ENCODE data around the gene NRIP3.

The NRIP3 gene

DNA sequence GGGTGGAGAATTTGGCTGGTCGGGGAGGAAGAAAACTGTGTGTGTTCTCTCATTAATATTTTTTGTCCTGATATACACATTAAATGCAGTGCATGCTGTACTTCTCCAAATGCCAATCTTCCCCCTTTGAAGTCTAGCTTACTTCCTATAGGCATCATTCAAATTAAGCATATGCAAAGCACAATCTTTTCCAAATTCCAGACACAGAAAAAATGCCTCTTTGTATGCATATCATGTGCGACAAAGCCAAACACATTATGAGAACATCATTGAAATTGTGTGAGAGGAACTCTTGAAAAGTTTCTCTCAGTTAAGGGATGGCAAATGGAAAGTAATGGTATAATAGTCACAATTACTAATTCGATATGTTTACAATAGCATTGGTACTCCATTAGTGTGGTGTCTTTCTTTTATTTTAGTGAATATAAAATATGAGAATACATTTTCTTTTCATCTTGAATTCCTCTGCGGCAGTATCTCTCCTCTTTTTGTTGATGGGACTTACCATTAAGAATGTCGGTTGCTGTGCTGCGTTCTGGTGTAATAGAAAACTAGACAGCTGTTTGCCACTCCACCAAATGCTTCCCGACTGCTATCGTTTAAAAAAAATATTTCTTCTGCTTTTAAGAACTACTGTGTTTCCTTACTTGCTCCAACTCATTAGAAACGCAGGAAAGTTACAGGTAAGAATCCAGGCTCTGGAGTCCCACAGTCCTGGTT lies 19.3 kb upstream of the NRIP3 start:
- no peaks in the 10 kb centered on the region for H3K36me3 ChIP-seq (ENCODE audit: control insufficient read depth, low read length)
- no peak overlapping the region for H3K4me3 ChIP-seq (ENCODE audit: low read length)
- no peaks in the 10 kb centered on the region for H3K9me3 ChIP-seq (ENCODE audit: control insufficient read depth, insufficient read depth, low read length)
- no peaks in the 10 kb centered on the region for H3K79me2 ChIP-seq (ENCODE audit: control insufficient read depth, low read length)
- TF ChIP-seq, protein P1, sequence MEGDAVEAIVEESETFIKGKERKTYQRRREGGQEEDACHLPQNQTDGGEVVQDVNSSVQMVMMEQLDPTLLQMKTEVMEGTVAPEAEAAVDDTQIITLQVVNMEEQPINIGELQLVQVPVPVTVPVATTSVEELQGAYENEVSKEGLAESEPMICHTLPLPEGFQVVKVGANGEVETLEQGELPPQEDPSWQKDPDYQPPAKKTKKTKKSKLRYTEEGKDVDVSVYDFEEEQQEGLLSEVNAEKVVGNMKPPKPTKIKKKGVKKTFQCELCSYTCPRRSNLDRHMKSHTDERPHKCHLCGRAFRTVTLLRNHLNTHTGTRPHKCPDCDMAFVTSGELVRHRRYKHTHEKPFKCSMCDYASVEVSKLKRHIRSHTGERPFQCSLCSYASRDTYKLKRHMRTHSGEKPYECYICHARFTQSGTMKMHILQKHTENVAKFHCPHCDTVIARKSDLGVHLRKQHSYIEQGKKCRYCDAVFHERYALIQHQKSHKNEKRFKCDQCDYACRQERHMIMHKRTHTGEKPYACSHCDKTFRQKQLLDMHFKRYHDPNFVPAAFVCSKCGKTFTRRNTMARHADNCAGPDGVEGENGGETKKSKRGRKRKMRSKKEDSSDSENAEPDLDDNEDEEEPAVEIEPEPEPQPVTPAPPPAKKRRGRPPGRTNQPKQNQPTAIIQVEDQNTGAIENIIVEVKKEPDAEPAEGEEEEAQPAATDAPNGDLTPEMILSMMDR (IDR thresholded peaks at IDR 0.05; ENCODE audit: low read depth, low read length, poor library complexity, severe bottlenecking), result no peak
- TF ChIP-seq EZH2phosphoT487 (IDR thresholded peaks at IDR 0.05; ENCODE audit: borderline replicate concordance, low read length), result no peak
- no peaks in the 10 kb centered on the region for H3K9me2 ChIP-seq (replicated peaks; ENCODE audit: control insufficient read depth, low read length)
- H3K4me1 ChIP-seq (ENCODE audit: control insufficient read depth, low read length), result no peaks in the 10 kb centered on the region
- H4K20me1 ChIP-seq (ENCODE audit: control insufficient read depth, insufficient read depth, low read depth, low read length), result no peaks in the 10 kb centered on the region
- H3K4me2 ChIP-seq (ENCODE audit: low read length), result no peak overlapping the region
- H3K27me3 ChIP-seq (ENCODE audit: control insufficient read depth, low read length), result peaks cover 17% of the 10 kb centered on the region
- H3K27ac ChIP-seq (ENCODE audit: low read depth, low read length), result no peak overlapping the region
- no peaks in the 10 kb centered on the region for H3F3A ChIP-seq (ENCODE audit: control insufficient read depth, insufficient read depth)

DNA sequence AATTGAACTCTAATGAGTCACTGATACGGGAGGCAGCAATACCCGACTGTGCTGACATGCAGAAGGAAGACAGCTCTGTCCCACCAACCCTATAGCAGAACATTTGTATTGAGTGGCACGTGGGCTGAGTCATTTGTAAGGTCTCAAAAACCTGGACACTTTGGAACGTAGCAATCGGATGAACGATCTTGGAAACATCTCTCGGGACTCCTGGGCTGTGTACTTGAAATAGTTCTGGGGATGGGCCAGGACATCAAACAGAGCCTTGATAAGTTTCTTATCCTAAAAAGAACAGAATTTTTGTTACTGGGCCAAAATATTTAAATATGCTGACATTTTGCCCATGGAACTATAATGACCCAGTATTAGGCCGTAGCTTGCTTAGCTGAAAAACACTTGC lies 17.1 kb upstream of the NRIP3 start:
- Histone ChIP-seq H3K27me3 (ENCODE audit: control insufficient read depth, low read length) (peaks cover 15% of the 10 kb centered on the region), H4K20me1 (ENCODE audit: control insufficient read depth, insufficient read depth, low read depth, low read length) (no peaks in the 10 kb centered on the region), H3F3A (ENCODE audit: control insufficient read depth, insufficient read depth) (no peaks in the 10 kb centered on the region), H3K4me3 (ENCODE audit: low read length) (no peak overlapping the region), H3K27ac (ENCODE audit: low read depth, low read length) (no peak overlapping the region), H3K9me3 (ENCODE audit: control insufficient read depth, insufficient read depth, low read length) (no peaks in the 10 kb centered on the region), H3K36me3 (ENCODE audit: control insufficient read depth, low read length) (no peaks in the 10 kb centered on the region), H3K4me2 (ENCODE audit: low read length) (no peak overlapping the region), H3K9me2 (replicated peaks; ENCODE audit: control insufficient read depth, low read length) (no peaks in the 10 kb centered on the region), H3K79me2 (ENCODE audit: control insufficient read depth, low read length) (no peaks in the 10 kb centered on the region), H3K4me1 (ENCODE audit: control insufficient read depth, low read length) (peaks cover 10% of the 10 kb centered on the region)
- no peak for TF ChIP-seq EZH2phosphoT487 (IDR thresholded peaks at IDR 0.05; ENCODE audit: borderline replicate concordance, low read length)
- TF ChIP-seq, protein P1 (IDR thresholded peaks at IDR 0.05; ENCODE audit: low read depth, low read length, poor library complexity, severe bottlenecking), result no peak

DNA sequence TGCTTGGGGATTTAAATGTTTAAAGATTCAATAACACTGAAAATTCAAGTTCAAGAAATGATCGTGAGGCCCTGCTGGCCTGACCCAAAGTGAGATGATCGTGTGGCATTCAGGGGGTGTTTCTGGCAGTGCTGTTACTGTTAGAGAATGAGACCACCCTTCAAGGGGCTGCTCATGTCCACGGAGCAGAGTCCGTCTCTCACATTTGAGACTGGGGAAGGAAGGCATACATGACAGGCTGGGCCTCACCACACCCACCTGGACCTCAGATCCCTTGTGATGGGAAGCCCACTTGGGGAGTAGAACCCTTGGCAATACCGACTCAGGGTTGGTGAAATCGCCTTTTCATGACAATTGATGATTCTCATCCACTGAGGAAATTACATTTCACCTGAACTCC lies 16.1 kb upstream of the NRIP3 start:
- TF ChIP-seq EZH2phosphoT487 (IDR thresholded peaks at IDR 0.05; ENCODE audit: borderline replicate concordance, low read length), result no peak
- TF ChIP-seq, protein P1 (IDR thresholded peaks at IDR 0.05; ENCODE audit: low read depth, low read length, poor library complexity, severe bottlenecking), result no peak

More for the DNA sequence above, 16.1 kb upstream of the NRIP3 start:
- peaks cover 15% of the 10 kb centered on the region for H3K27me3 ChIP-seq (ENCODE audit: control insufficient read depth, low read length)
- H3K36me3 ChIP-seq (ENCODE audit: control insufficient read depth, low read length), result no peaks in the 10 kb centered on the region
- no peak overlapping the region for H3K4me3 ChIP-seq (ENCODE audit: low read length)
- H3K27ac ChIP-seq (ENCODE audit: low read depth, low read length), result no peak overlapping the region
- no peak overlapping the region for H3K4me2 ChIP-seq (ENCODE audit: low read length)
- no peaks in the 10 kb centered on the region for H4K20me1 ChIP-seq (ENCODE audit: control insufficient read depth, insufficient read depth, low read depth, low read length)
- H3K79me2 ChIP-seq (ENCODE audit: control insufficient read depth, low read length), result no peaks in the 10 kb centered on the region
- no peaks in the 10 kb centered on the region for H3F3A ChIP-seq (ENCODE audit: control insufficient read depth, insufficient read depth)
- peaks cover 10% of the 10 kb centered on the region for H3K4me1 ChIP-seq (ENCODE audit: control insufficient read depth, low read length)
- H3K9me3 ChIP-seq (ENCODE audit: control insufficient read depth, insufficient read depth, low read length), result no peaks in the 10 kb centered on the region
- H3K9me2 ChIP-seq (replicated peaks; ENCODE audit: control insufficient read depth, low read length), result no peaks in the 10 kb centered on the region

Data from DOHH2 (cell line).